ENCODE results near the gene RPA3. TPM values are rescaled to one million over a fixed set of nuclear protein-coding genes. Genes with fewer than 3 reads are reported as not detected.

Gene RPA3
- total RNA-seq, 1 donor from 2014 or later = 0.96 TPM

- peak overlapping the region; percentile 43 to 44 for H3K27ac ChIP-seq
- intact Hi-C loops (cut with DNase I) = loop anchor here (2.0 kb wide), 1 partner anchor 79 kb away; no protein-coding TSS in a partner anchor
- H3K9me3 ChIP-seq = no peaks in the 10 kb centered on the region
Measured at GRCh38 chr7:7761340-7761973, 43.0 kb upstream of the RPA3 start.

GRCh38 chr7:7757576-7757975 is 39.2 kb upstream of the RPA3 start:
- Histone ChIP-seq H3K36me3 (no peaks in the 10 kb centered on the region), H3K4me3 (no peak overlapping the region), H3K27me3 (no peaks in the 10 kb centered on the region), H3K27ac (no peak overlapping the region), H3K9me3 (no peaks in the 10 kb centered on the region), H3K4me1 (no peaks in the 10 kb centered on the region)
- TF ChIP-seq CTCF (IDR thresholded peaks at IDR 0.05) = no peak
- DNase-seq (ENCODE audit: low spot score in 2 of 2) = no peak
- intact Hi-C loops (cut with DNase I) = no loop called here

More at GRCh38 chr7:7761340-7761973, 43.0 kb upstream of the RPA3 start:
- Histone ChIP-seq H3K27me3 (no peaks in the 10 kb centered on the region), H3K4me3 (peak overlapping the region; percentile 52 to 58), H3K4me1 (no peaks in the 10 kb centered on the region), H3K36me3 (no peaks in the 10 kb centered on the region)
- DNase-seq (ENCODE audit: low spot score in 2 of 2) = no peak
- peak; percentile 15 to 43 (median 21) for TF ChIP-seq CTCF (IDR thresholded peaks at IDR 0.05)

- no peaks in the 10 kb centered on the region for H3K9me3 ChIP-seq
- H3K4me1 ChIP-seq = no peaks in the 10 kb centered on the region
- TF ChIP-seq CTCF (IDR thresholded peaks at IDR 0.05) = no peak
- no peaks in the 10 kb centered on the region for H3K27me3 ChIP-seq
- intact Hi-C loops (cut with DNase I) = no loop called here
- H3K27ac ChIP-seq = no peak overlapping the region
- DNase-seq (ENCODE audit: low spot score in 2 of 2) = no peak
- H3K4me3 ChIP-seq = no peak overlapping the region
- H3K36me3 ChIP-seq = no peaks in the 10 kb centered on the region
Measured at GRCh38 chr7:7756577-7756976, 38.2 kb upstream of the RPA3 start.

- DNase-seq (ENCODE audit: low spot score in 2 of 2) = no peak
- Histone ChIP-seq H3K27me3 (no peaks in the 10 kb centered on the region), H3K4me1 (peaks cover 0 to 2% of the 10 kb centered on the region in 2 donors), H3K4me3 (no peak overlapping the region), H3K27ac (no peak overlapping the region), H3K36me3 (no peaks in the 10 kb centered on the region), H3K9me3 (no peaks in the 10 kb centered on the region)
- intact Hi-C loops (cut with DNase I) = no loop called here
- TF ChIP-seq CTCF (IDR thresholded peaks at IDR 0.05) = no peak
Measured at GRCh38 chr7:7751243-7752092, 33.1 kb upstream of the RPA3 start.

GRCh38 chr7:7750571-7751242 is 32.3 kb upstream of the RPA3 start:
- Histone ChIP-seq H3K36me3 (no peaks in the 10 kb centered on the region), H3K27me3 (no peaks in the 10 kb centered on the region), H3K27ac (no peak overlapping the region), H3K4me3 (no peak overlapping the region), H3K4me1 (peaks cover 0 to 2% of the 10 kb centered on the region in 2 donors), H3K9me3 (no peaks in the 10 kb centered on the region)
- no peak for DNase-seq (ENCODE audit: low spot score in 2 of 2)
- intact Hi-C loops (cut with DNase I) = no loop called here
- no peak for TF ChIP-seq CTCF (IDR thresholded peaks at IDR 0.05)

Measured in ascending aorta (tissue), 2 donors.